GM10266 (cell line): Measurements from ENCODE around the gene WIZ.

ENCODE experiments used
- DNase-seq: peaks from one replicate; pipeline ENCODE4 v3.0.0; 2012; ENCODE audit errors: extremely low spot score
- TF ChIP-seq, protein P1 (sequence below): IDR thresholded peaks from 2 replicates; pipeline ENCODE4 v1.5.1; 2012; ENCODE audit warnings: mild to moderate bottlenecking, low read depth; ENCODE audit not compliant: control insufficient read depth, insufficient read depth; ENCODE audit errors: missing control alignments

Gene WIZ

DNA sequence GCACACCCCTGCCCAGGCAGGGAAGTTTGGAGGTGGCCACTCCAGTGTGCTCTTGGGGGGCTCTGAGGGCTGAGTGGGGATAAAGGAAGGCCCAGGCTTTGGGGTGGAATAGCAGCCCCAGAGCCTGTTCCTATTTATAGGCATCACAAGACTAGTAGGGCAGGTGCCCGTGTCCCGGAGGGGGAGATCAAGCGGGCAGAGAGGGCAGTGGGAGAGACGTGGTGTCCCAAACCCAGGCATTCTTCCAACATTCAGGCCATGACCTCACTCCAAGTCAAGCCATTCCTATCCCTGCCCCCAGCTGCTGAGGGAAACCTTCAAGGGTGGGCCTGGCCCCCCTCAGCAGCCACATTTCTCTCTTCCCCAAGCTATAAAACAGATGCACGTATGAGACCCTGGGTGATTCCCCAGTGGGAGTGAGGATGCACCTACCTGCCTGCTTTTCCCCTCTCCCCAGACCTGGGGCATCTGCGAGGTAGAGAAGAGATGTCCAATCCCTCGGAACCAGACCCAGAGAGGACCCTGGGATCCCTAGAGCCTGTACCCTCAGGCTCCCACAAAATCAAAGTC is 3.9 kb downstream of the WIZ start:
- no peak for DNase-seq
- TF ChIP-seq, protein P1, sequence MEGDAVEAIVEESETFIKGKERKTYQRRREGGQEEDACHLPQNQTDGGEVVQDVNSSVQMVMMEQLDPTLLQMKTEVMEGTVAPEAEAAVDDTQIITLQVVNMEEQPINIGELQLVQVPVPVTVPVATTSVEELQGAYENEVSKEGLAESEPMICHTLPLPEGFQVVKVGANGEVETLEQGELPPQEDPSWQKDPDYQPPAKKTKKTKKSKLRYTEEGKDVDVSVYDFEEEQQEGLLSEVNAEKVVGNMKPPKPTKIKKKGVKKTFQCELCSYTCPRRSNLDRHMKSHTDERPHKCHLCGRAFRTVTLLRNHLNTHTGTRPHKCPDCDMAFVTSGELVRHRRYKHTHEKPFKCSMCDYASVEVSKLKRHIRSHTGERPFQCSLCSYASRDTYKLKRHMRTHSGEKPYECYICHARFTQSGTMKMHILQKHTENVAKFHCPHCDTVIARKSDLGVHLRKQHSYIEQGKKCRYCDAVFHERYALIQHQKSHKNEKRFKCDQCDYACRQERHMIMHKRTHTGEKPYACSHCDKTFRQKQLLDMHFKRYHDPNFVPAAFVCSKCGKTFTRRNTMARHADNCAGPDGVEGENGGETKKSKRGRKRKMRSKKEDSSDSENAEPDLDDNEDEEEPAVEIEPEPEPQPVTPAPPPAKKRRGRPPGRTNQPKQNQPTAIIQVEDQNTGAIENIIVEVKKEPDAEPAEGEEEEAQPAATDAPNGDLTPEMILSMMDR, result no peak

DNA sequence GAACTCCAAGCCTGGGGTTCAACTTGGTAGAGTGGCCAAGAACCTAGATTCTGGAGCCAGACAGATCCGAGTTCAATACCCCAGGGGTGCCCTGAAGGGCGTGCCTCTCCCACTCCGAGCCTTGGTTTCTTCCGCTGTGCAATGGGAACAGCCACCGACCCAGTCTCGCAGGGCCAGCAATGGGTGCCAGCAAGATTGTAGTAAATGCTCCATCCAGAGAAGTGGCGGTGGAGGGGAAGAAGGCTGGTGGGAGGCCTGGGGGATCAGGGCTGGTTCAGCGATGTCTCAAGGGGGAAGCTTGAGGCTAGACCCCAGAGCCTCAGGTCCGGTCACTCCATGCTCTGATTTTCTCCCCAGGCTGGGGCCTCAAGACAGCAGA is 4.5 kb downstream of the WIZ start:
- TF ChIP-seq, protein P1, result no peak
- no peak for DNase-seq

DNA sequence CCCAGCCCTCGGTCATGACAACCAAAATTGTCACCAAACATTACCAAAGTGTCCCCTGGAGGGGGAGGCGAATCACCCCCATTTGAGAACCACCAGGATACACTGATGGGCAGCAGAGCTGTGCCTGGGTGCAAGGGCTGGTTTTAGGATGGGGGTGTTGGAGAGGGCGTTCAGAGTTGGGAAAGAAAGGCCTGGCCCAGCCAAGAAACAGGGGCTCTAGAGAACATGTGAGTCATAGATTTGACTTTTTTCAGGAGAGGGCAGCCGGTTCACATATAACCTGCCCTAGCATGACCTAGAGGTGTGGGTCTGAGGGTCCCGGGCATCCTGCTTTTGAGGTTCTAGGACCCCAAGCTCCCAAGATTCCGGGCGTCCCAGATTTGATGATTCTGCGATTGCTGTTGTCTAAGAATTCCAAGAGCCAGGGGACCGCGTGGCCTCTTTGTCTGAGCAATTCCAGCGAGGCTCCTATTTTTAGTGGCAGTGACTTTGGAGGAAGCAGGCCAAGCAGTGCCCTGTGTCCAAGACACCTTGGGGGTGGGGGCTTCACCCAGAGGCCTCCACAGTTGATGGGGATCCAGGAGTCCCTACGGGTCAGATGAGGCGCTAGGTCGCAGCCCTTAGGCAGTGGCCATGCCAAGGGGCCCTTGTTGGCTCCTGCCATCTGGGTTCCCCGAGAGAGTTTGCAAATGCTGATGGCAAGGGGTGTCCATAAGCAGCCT is 5.1 kb downstream of the WIZ start:
- no peak for DNase-seq
- TF ChIP-seq, protein P1, result no peak

DNA sequence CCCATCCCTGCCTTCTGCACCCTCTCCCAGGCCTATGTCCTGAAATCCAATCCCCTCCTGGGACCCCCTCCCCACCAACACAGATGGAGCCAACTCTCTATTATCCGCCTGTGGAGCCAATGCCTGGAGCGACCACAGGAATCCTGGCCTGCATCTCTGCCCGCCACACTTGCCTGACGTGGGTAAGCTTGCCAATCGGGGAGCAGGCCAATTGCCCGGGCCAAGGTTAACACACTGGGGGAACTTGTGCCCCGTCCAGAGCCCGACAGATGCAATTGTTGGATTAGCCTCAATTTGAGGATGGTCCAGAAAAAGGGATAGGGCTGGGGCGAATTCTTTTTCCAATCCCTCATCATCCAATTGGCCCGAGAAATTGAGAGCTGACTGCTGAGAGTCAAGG is 5.9 kb downstream of the WIZ start:
- TF ChIP-seq, protein P1, result no peak
- no peak for DNase-seq

DNA sequence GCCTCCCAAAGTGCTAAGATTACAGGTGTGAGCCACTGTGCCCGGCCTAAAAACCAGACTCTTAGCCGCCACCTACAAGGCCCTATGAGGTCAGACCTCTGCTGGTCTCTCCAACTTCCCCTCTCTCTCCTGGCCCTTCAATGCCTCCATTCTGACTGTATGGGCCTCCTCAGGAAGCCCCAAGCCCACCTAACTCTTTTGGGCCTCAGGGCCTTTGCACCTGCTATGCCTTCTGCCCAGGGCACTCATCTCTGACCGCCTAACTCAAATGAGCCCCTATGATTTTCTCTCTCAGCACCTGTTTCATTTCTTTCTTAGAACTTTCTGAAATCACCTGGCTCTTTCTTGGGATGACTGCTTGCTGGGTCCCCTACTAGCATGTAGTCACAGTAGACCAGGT is 6.4 kb downstream of the WIZ start:
- no peak for DNase-seq
- TF ChIP-seq, protein P1, result no peak

DNA sequence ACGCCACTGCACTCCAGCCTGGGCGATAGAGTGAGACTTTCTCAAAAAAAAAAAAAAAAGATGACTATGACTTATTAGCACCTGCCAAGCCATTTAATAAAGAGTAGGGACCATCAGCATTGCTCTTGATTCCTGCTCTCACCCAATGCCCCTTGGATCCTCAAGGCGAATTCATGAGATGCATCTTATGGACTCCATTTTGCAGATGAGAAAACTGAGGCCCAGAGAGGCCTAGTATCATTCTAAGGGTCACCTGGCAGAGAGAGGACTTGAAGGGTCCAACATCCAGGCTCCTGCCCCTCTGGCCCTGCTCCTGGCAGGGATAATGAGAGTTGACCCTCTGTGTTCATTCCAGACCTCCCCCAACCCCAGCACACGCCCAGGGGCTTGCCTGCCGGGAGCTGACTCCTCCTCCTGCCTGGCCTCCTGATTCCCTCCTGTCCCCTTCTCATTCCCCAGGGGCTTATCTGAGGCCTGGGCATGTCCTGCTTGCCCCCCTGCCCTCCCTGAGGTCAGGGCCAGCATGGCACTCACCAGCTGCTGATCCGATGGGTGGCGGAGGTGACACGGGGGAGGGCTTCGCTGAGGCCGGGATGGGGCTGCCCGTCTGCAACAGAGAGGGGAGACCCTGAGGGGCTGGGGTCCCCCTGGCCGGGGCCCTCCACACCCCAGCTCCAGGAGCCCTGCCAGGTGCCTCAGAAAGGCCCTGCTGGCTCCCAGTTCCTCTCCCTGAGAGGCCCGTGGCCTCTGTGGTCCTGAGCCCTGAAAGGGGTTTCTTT is 7.4 kb downstream of the WIZ start:
- TF ChIP-seq, protein P1, result no peak
- no peak for DNase-seq

DNA sequence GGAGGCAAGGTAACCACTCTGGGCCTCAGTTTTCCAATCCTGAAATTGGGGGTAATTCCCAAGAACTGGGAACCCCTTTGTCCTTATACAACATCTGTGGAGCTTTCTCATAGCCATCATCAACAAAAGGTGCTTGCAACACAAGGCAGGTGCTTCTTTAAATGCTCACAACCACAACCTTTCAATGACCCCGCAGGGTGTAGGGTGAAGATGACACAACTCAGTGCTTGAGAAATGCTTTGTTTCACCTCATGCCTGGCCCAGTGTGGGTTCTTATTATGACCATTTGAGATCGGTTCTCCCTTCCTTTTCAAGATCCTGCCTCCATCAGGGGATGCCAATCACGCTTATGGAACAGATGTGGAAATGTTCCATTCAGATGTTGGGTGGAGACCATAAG is 8.4 kb downstream of the WIZ start:
- TF ChIP-seq, protein P1, result no peak
- DNase-seq, result no peak
